Measurements from ENCODE around the gene CCNDBP1. TPM values are rescaled to one million over a fixed set of nuclear protein-coding genes. Genes with fewer than 3 reads are reported as not detected.
"Not testable (repeated sequence)": the region's sequence is repeated elsewhere in the genome, so short reads cannot be mapped to it uniquely, and the experiment has no call there.

Gene CCNDBP1
- total RNA-seq, 1 donor from 2014 or later, result 54.6 TPM

- intact Hi-C loops (cut with DNase I), result no loop called here
- ATAC-seq (no peak), DNase-seq (ENCODE audit: missing footprints) (no peak)
These were observed 26.1 kb downstream of the CCNDBP1 start for GRCh38 chr15:43211224-43211735.

GRCh38 chr15:43212299-43212698 lies 27.1 kb downstream of the CCNDBP1 start:
- DNase-seq (ENCODE audit: missing footprints) (no peak), ATAC-seq (no peak)
- intact Hi-C loops (cut with DNase I), result no loop called here

- DNase-seq (ENCODE audit: missing footprints) (no peak), ATAC-seq (no peak)
- intact Hi-C loops (cut with DNase I), result no loop called here
These were observed 27.7 kb downstream of the CCNDBP1 start for GRCh38 chr15:43212951-43213350.

- intact Hi-C loops (cut with DNase I), result no loop called here
- DNase-seq (ENCODE audit: missing footprints) (peak; percentile 48), ATAC-seq (no peak)
These were observed 28.3 kb downstream of the CCNDBP1 start for GRCh38 chr15:43213466-43213865.

- intact Hi-C loops (cut with DNase I), result no loop called here
- DNase-seq (ENCODE audit: missing footprints) (no peak), ATAC-seq (no peak)
These were observed 29.0 kb downstream of the CCNDBP1 start for GRCh38 chr15:43214169-43214568.

GRCh38 chr15:43214592-43215295 lies 29.5 kb downstream of the CCNDBP1 start:
- intact Hi-C loops (cut with DNase I), result no loop called here
- ATAC-seq (peak; percentile 68), DNase-seq (ENCODE audit: missing footprints) (peak; percentile 37)

- intact Hi-C loops (cut with DNase I), result no loop called here
- ATAC-seq, result no peak
These were observed 30.8 kb downstream of the CCNDBP1 start for GRCh38 chr15:43215961-43216360.

GRCh38 chr15:43218908-43219706 lies 33.9 kb downstream of the CCNDBP1 start:
- no peak for ATAC-seq
- intact Hi-C loops (cut with DNase I), result no loop called here
- no peak for DNase-seq (ENCODE audit: missing footprints)

More at GRCh38 chr15:43215961-43216360, 30.8 kb downstream of the CCNDBP1 start:
- no peak for DNase-seq (ENCODE audit: missing footprints)

- ATAC-seq, result no peak
- no peak for DNase-seq (ENCODE audit: missing footprints)
- intact Hi-C loops (cut with DNase I), result no loop called here
These were observed 35.0 kb downstream of the CCNDBP1 start for GRCh38 chr15:43219929-43220928.

GRCh38 chr15:43220991-43221403 lies 35.8 kb downstream of the CCNDBP1 start, which contains the start of gene EPB42:
Gene EPB42, minus strand, starts transcription at chr15:43221018. Its CDS starts 193 bp downstream, at chr15:43220825.
- intact Hi-C loops (cut with DNase I), result no loop called here
- no peak for ATAC-seq

GRCh38 chr15:43221422-43221821 lies 36.2 kb downstream of the CCNDBP1 start:
- no peak for ATAC-seq
- intact Hi-C loops (cut with DNase I), result no loop called here

More at GRCh38 chr15:43220991-43221403, 35.8 kb downstream of the CCNDBP1 start, which contains the start of gene EPB42:
- no peak for DNase-seq (ENCODE audit: missing footprints)

GRCh38 chr15:43225201-43225949 lies 40.2 kb downstream of the CCNDBP1 start:
- peak; percentile 82 for ATAC-seq
- DNase-seq (ENCODE audit: missing footprints), result no peak
- intact Hi-C loops (cut with DNase I), result loop anchor here (1.0 kb wide), 1 partner anchor 60 kb away; no protein-coding TSS in a partner anchor

More at GRCh38 chr15:43221422-43221821, 36.2 kb downstream of the CCNDBP1 start:
- DNase-seq (ENCODE audit: missing footprints), result no peak

- ATAC-seq; DNase-seq (ENCODE audit: missing footprints): not testable (repeated sequence)
- intact Hi-C loops (cut with DNase I), result loop anchor here (1.0 kb wide), 1 partner anchor 59 kb away; no protein-coding TSS in a partner anchor
These were observed 40.7 kb downstream of the CCNDBP1 start for GRCh38 chr15:43225950-43226255.

- intact Hi-C loops (cut with DNase I), result no loop called here
- DNase-seq (ENCODE audit: missing footprints) (no peak), ATAC-seq (peak; percentile 35)
These were observed 41.5 kb downstream of the CCNDBP1 start for GRCh38 chr15:43226436-43227305.

- intact Hi-C loops (cut with DNase I), result no loop called here
- DNase-seq (ENCODE audit: missing footprints) (no peak), ATAC-seq (peak; percentile 61)
These were observed 44.8 kb downstream of the CCNDBP1 start for GRCh38 chr15:43229977-43230376.

GRCh38 chr15:43230640-43231115 lies 45.5 kb downstream of the CCNDBP1 start:
- ATAC-seq (peak; percentile 22), DNase-seq (ENCODE audit: missing footprints) (no peak)
- intact Hi-C loops (cut with DNase I), result no loop called here

All from Right ventricle myocardium inferior (tissue), 1 donor.